Heart right ventricle (tissue), 16 donors: ENCODE measurements around the gene ANKDD1A. TPM values are rescaled to one million over a fixed set of nuclear protein-coding genes. Genes with fewer than 3 reads are reported as not detected.

Experiments
- ATAC-seq, 8 donors: fragments of 200-7000 bp; cut with Tn5 transposase; one replicate each; pipeline ENCODE4 v1.9.1; 2020; ENCODE audit warnings: mild to moderate bottlenecking in 8 of 8, moderate library complexity in 8 of 8, moderate number of reproducible peaks in 1 of 8
- DNase-seq, 2 donors: peaks; one replicate each; pipeline ENCODE4 v3.0.0-alpha.2; 2020
- H3K27ac ChIP-seq, 10 donors: fragments of 200-600 bp; sonication (generic) in 2 of 10; one replicate each; pipeline versions ENCODE4 v1.5.0 to v1.8.0; 2020 to 2022; ENCODE audit warnings: mild to moderate bottlenecking in 3 of 10
- H3K27me3 ChIP-seq, 7 donors: fragments of 200-600 bp; one replicate each; pipeline ENCODE4 v1.8.0; 2021 to 2022; ENCODE audit warnings: mild to moderate bottlenecking in 2 of 7
- H3K36me3 ChIP-seq, 9 donors: fragments of 200-600 bp; sonication (generic) in 1 of 9; one replicate each; pipeline versions ENCODE4 v1.5.0 to v1.8.0; 2020 to 2022; ENCODE audit warnings: mild to moderate bottlenecking in 2 of 9
- H3K4me1 ChIP-seq, 9 donors: fragments of 200-600 bp; sonication (generic) in 1 of 9; one replicate each; pipeline versions ENCODE4 v1.5.0 to v1.8.0; 2020 to 2022; ENCODE audit warnings: mild to moderate bottlenecking in 4 of 9
- H3K4me3 ChIP-seq, 10 donors: fragments of 200-600 bp; sonication (generic) in 2 of 10; one replicate each; pipeline versions ENCODE4 v1.5.0 to v1.8.0; 2020 to 2022; ENCODE audit warnings: mild to moderate bottlenecking in 7 of 10, moderate library complexity in 2 of 10
- H3K9me3 ChIP-seq, 11 donors: fragments of 200-600 bp in 10 of 11; sonication (generic) in 2 of 11; one replicate each; pipeline versions ENCODE4 v1.5.0 to v1.8.0; 2013 to 2022; ENCODE audit warnings: mild to moderate bottlenecking in 2 of 11, control low read depth in 1 of 11, moderate library complexity in 1 of 11
- CTCF ChIP-seq, 9 donors: fragments of 200-600 bp; sonication (generic) in 2 of 9; IDR thresholded peaks; one replicate each; pipeline versions ENCODE4 v1.5.0 to v1.8.0; 2021 to 2022; ENCODE audit warnings: antibody characterized with exemption in 9 of 9, mild to moderate bottlenecking in 5 of 9, moderate library complexity in 1 of 9
- WGBS, 2 donors: extraction: QIAGEN DNeasy Blood & Tissue Kit; methylation state at CpG; one replicate each; pipeline ENCODE4 v1.1.7; 2013; ENCODE audit warnings: inconsistent platforms in 1 of 2; 5-methylcytosine and 5-hydroxymethylcytosine counted together
- intact Hi-C, 10 donors: fragments of 100-400 bp; cut with DNase I; formaldehyde crosslinking; loops; one replicate each; pipeline versions ENCODE4 v1.11.1 to v1.14.2; 2022
- polyA plus RNA-seq, 2 donors: library from polyadenylated mRNA; stranded (reverse); fragments of 200-250 nt; gene quantifications; one replicate each; pipeline ENCODE4 v1.2.3, GENCODE V29; 2013
- total RNA-seq, 10 donors: library from RNA; stranded (reverse); fragmentation: NEBNext Ultra II Directional in 3 of 10; extraction: Animal tissue kit (Norgen Biotek cat#: 25700) in 3 of 10; gene quantifications; one replicate each; pipeline versions ENCODE4 v1.2.1 to v1.2.4, GENCODE V29; 2021 to 2023
- donor health status: Arrhythmogenic right ventricular cardiomyopathy.
- donor health status: ischemic (EF 13 %, LVEDD 7.1; RV severe dilation, severe dysfunction).
- donor health status: healthy with polysubstance abuse.
- donor health status: DM: no; HTN: yes; CAD: no.
- donor health status: DM: no; HTN: no; CAD: no.
- donor health status: ischemic (EF 25% LVEDD 6.9; RV normal size, moderate dysfunction).
- donor health status: ischemic (EF 25% LVEDD 5.7; RV mildly dilated, moderate dysfunction).
- donor health status: healthy.
- donor health status: DM: yes; HTN: yes; CAD: no.
- donor health status: Ischemic cardiomyopathy.
- donor health status: ischemic (EF 35%, LVEDD 5.7; RV mildly dilated, moderate dysfunction).
- donor health status: nonischemic (EF 11% LVEDD 7.7; RV severe dilation, severe dysfunction).
- donor health status: DM: yes; HTN: yes; CAD: no.
- donor health status: PGD.
- donor health status: ischemic (EF 29% LVEDD 5.4; RV normal size, mild dysfunction).
- donor health status: nonischemic (EF 23%, LVEDD 6.1; RV moderate dilation, normal function).

ANKDD1A gene
- total and polyA plus RNA-seq, 12 donors, result 0.70 to 1.9 (median 1.3) TPM

- DNase-seq (no peak), ATAC-seq (no peak)
- Histone ChIP-seq H3K4me1 (no peaks in the 10 kb centered on the region), H3K36me3 (peaks cover 0 to 73% (median 4%) of the 10 kb centered on the region in 9 donors), H3K27ac (no peak overlapping the region), H3K27me3 (no peaks in the 10 kb centered on the region), H3K9me3 (no peaks in the 10 kb centered on the region), H3K4me3 (no peak overlapping the region)
- intact Hi-C loops, result no loop called here
- TF ChIP-seq CTCF (IDR thresholded peaks at IDR 0.05), result no peak
- WGBS, 2 donors, result 81 to 84% methylated on average over 3 of the region's 3 CpGs
These were observed 93.3 kb downstream of the ANKDD1A start for GRCh38 chr15:65004993-65005392.

- Histone ChIP-seq H3K27me3 (no peaks in the 10 kb centered on the region), H3K4me1 (no peaks in the 10 kb centered on the region), H3K4me3 (no peak overlapping the region), H3K9me3 (no peaks in the 10 kb centered on the region), H3K36me3 (peaks cover 0 to 80% (median 4%) of the 10 kb centered on the region in 9 donors), H3K27ac (no peak overlapping the region)
- no peak for ATAC-seq
- intact Hi-C loops, result no loop called here
- no peak for DNase-seq
- no peak for TF ChIP-seq CTCF (IDR thresholded peaks at IDR 0.05)
- WGBS, 2 donors, result 90 to 93% methylated on average over 3 of the region's 3 CpGs
These were observed 95.2 kb downstream of the ANKDD1A start for GRCh38 chr15:65006876-65007275.

Other genes starting within 250 kb of the ANKDD1A start
- gene RBPMS2, start 136.3 kb upstream of the ANKDD1A start, total RNA-seq, result 100 to 1,000 TPM; 177 to 296 (median 213) TPM
- gene RBPMS2, start 136.3 kb upstream of the ANKDD1A start, polyA plus RNA-seq, result 100 to 1,000 TPM; 200 to 310 TPM
- gene PIF1, start 86.3 kb upstream of the ANKDD1A start, total RNA-seq, result 1 to 10 TPM in 2 of 10 donors, under 1 TPM in 8; 0.22 to 2.9 (median 0.45) TPM
- gene PIF1, start 86.3 kb upstream of the ANKDD1A start, polyA plus RNA-seq, result 1 to 10 TPM in 1 of 2 donors, under 1 TPM in 1; 0.38 to 1.6 TPM
- gene PLEKHO2, start 70.0 kb upstream of the ANKDD1A start, total RNA-seq, result 10 to 100 TPM in 3 of 10 donors, 1 to 10 TPM in 7; 5.9 to 24.2 (median 9.7) TPM
- 10 to 100 TPM in 1 of 2 donors, 1 to 10 TPM in 1; 7.2 to 10.2 TPM for gene PLEKHO2, start 70.0 kb upstream of the ANKDD1A start, polyA plus RNA-seq
- gene SPG21, start 78.0 kb downstream of the ANKDD1A start, total RNA-seq, result 10 to 100 TPM; 36.4 to 56.6 (median 45.9) TPM
- 10 to 100 TPM; 30.4 to 57.0 TPM for gene SPG21, start 78.0 kb downstream of the ANKDD1A start, polyA plus RNA-seq
- gene MTFMT, start 117.7 kb downstream of the ANKDD1A start, total RNA-seq, result 10 to 100 TPM; 13.5 to 21.9 (median 18.6) TPM
- gene MTFMT, start 117.7 kb downstream of the ANKDD1A start, polyA plus RNA-seq, result 1 to 10 TPM; 5.5 to 8.0 TPM
- gene SLC51B, start 133.5 kb downstream of the ANKDD1A start, total RNA-seq, result not detected
- under 1 TPM in 1 of 2 donors, not detected in 1; 0.43 TPM for gene SLC51B, start 133.5 kb downstream of the ANKDD1A start, polyA plus RNA-seq
- 10 to 100 TPM in 7 of 10 donors, 1 to 10 TPM in 3; 4.4 to 20.1 (median 11.8) TPM for gene RASL12, start 156.1 kb downstream of the ANKDD1A start, total RNA-seq
- gene RASL12, start 156.1 kb downstream of the ANKDD1A start, polyA plus RNA-seq, result 10 to 100 TPM; 13.1 to 18.7 TPM
- gene KBTBD13, start 164.8 kb downstream of the ANKDD1A start, total RNA-seq, result 10 to 100 TPM in 3 of 10 donors, 1 to 10 TPM in 7; 4.1 to 20.5 (median 4.6) TPM
- gene KBTBD13, start 164.8 kb downstream of the ANKDD1A start, polyA plus RNA-seq, result 1 to 10 TPM in 1 of 2 donors, under 1 TPM in 1; 0.84 to 7.8 TPM
- 1 to 10 TPM in 9 of 10 donors, under 1 TPM in 1; 0.88 to 2.3 (median 1.6) TPM for gene UBAP1L, start 203.3 kb downstream of the ANKDD1A start, total RNA-seq
- 1 to 10 TPM in 1 of 2 donors, under 1 TPM in 1; 0.65 to 5.3 TPM for gene UBAP1L, start 203.3 kb downstream of the ANKDD1A start, polyA plus RNA-seq
- gene PDCD7, start 221.9 kb downstream of the ANKDD1A start, total RNA-seq, result 10 to 100 TPM; 12.5 to 25.1 (median 16.1) TPM
- gene PDCD7, start 221.9 kb downstream of the ANKDD1A start, polyA plus RNA-seq, result 10 to 100 TPM in 1 of 2 donors, 1 to 10 TPM in 1; 9.0 to 15.7 TPM